ENCODE measurements around the gene ADGRV1.
"Not testable (repeated sequence)": the region's sequence is repeated elsewhere in the genome, so short reads cannot be mapped to it uniquely, and the experiment has no call there.

The ADGRV1 gene

DNA sequence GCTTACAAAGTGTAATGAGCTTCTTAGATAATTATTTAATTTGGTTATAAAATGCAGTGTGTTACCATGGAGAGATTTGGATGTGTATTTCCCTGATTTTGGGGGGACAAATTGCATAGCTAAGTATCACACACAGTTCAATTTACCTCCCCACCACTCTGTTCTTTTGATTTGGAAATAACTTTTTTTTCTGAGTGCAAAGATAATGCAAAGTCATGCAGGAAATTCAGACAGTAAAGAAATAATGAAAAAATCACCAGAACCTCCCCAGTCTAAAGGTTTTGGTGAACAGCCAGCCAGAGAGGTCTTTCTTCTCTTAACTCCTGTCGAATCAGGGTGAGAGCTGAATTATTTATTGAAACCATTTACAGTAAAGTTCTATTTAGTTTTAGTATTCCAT lies 3.2 kb downstream of the ADGRV1 start:
- Mint-ChIP-seq H3K4me3 (no peak overlapping the region), H3K27ac (no peak overlapping the region), H3K27me3 (peaks cover 43% of the 10 kb centered on the region), H3K36me3 (ENCODE audit: low read depth) (no peaks in the 10 kb centered on the region), H3K9me3 (no peaks in the 10 kb centered on the region), H3K4me1 (ENCODE audit: low read depth) (peaks cover 13% of the 10 kb centered on the region)
- intact Hi-C loops (cut with micrococcal nuclease): no loop called here

DNA sequence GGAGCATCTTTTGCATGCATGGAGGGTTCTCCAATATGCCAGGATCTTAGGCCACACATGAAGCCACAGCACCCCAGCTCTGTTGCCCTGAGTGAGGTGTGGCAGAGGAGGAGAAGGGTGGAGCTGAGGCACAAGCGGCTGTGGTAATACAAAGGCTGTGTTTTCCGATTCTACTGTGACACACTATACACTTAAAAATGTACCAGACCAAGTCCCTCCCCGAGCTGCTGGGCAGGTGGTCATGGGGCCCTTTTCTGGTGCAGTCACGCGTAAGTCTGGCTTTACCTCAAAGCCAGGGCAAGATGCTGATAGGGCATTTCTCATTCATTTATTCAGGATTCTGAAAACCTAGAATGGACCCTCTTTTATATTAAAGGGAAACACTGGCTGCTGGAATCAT lies 3.7 kb downstream of the ADGRV1 start:
- H3K27me3 Mint-ChIP-seq: peaks cover 39% of the 10 kb centered on the region
- intact Hi-C loops (cut with micrococcal nuclease): no loop called here
- H3K9me3 Mint-ChIP-seq: no peaks in the 10 kb centered on the region
- H3K36me3 Mint-ChIP-seq (ENCODE audit: low read depth): no peaks in the 10 kb centered on the region
- H3K4me3 Mint-ChIP-seq: no peak overlapping the region
- no peak overlapping the region for H3K27ac Mint-ChIP-seq
- H3K4me1 Mint-ChIP-seq (ENCODE audit: low read depth): peaks cover 13% of the 10 kb centered on the region

DNA sequence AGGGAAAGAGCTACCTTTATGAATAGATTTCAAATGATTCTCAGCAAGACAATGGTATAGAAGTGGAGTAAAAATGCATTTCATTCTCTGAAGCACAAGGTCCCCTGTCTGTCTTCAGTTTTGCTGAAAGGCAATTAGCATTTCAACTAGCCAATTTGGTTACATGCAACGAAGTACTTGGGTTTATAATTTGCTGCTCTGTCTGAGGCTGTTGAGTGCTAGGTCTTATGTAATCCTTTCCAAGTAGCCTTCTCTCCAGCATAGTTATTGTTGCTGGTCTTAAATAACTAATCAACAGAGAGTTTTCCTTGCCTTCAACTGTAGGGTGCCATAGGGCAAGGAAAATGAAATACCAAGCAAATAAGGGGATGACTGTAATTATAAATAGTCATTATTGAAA lies 4.5 kb downstream of the ADGRV1 start:
- no peak overlapping the region for H3K4me3 Mint-ChIP-seq
- H3K9me3 Mint-ChIP-seq: no peaks in the 10 kb centered on the region
- intact Hi-C loops (cut with micrococcal nuclease): no loop called here
- H3K27ac Mint-ChIP-seq: no peak overlapping the region
- H3K27me3 Mint-ChIP-seq: peaks cover 32% of the 10 kb centered on the region
- peaks cover 11% of the 10 kb centered on the region for H3K4me1 Mint-ChIP-seq (ENCODE audit: low read depth)
- H3K36me3 Mint-ChIP-seq (ENCODE audit: low read depth): no peaks in the 10 kb centered on the region

DNA sequence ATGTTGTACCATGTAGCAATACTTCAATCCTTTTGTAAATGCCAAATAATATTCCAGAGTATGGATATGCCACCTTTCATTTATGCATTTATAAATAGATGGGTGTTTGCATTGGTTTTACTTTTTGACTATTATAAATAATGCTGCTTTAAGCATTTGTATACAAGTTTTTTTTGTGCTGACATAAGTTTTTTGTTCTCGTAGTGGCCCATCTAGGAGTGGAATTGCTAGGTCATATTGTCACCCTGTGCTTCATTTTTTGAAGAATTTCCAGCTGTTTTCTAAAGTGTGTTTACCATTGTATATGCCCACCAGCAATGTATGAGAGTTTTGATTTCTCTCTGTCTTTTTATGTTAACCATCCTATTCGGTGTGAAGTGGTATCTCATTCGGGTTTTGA lies 6.9 kb downstream of the ADGRV1 start:
- H3K9me3 Mint-ChIP-seq: peaks cover 7% of the 10 kb centered on the region
- no peaks in the 10 kb centered on the region for H3K36me3 Mint-ChIP-seq (ENCODE audit: low read depth)
- no peak overlapping the region for H3K27ac Mint-ChIP-seq
- H3K27me3 Mint-ChIP-seq: peaks cover 15% of the 10 kb centered on the region
- H3K4me3 Mint-ChIP-seq: no peak overlapping the region
- intact Hi-C loops (cut with micrococcal nuclease): no loop called here
- no peaks in the 10 kb centered on the region for H3K4me1 Mint-ChIP-seq (ENCODE audit: low read depth)

DNA sequence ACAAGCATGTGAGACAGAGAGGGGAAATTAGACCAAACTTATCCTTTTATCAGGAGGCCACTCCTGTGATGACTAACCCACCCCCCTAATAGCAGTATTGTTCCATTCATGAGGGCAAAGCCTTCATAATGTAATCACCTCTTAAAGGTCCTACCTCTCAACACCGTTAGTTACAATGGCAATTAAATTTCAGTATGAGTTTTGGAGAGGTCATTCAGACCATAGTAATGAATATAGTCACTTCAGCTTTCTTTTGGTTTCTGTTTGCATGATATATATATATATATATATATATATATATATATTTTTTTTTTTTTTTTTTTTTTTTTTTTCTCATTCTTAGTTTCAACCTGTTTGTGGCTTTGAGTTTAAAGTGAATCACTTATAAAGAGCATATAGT lies 10.5 kb downstream of the ADGRV1 start:
- Mint-ChIP-seq H3K27ac (no peak overlapping the region), H3K9me3 (peaks cover 8% of the 10 kb centered on the region)

DNA sequence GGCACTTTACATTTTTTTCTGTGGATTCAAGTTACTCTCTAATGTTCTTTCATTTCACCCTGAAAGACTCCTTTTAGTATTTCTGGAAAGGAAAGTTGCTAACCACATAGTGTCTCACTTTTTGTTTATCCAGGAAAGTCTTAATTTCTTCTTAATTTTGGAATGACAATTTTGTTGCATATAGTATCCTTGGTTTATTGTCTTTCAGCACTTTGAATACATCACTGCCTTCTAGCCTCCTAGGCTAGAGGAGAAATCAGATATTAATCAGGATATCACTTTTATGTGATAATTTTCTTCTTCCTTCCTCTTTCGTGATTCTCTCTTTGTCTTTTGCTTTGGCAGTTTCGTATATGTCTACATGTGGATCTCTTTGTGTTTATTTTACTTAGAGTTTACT lies 11.4 kb downstream of the ADGRV1 start:
- H3K27ac Mint-ChIP-seq: no peak overlapping the region

More for the DNA sequence above, 10.5 kb downstream of the ADGRV1 start:
- Mint-ChIP-seq H3K4me3 (no peak overlapping the region), H3K36me3 (ENCODE audit: low read depth) (no peaks in the 10 kb centered on the region), H3K4me1 (ENCODE audit: low read depth) (no peaks in the 10 kb centered on the region), H3K27me3 (peaks cover 6% of the 10 kb centered on the region)
- intact Hi-C loops (cut with micrococcal nuclease): no loop called here

DNA sequence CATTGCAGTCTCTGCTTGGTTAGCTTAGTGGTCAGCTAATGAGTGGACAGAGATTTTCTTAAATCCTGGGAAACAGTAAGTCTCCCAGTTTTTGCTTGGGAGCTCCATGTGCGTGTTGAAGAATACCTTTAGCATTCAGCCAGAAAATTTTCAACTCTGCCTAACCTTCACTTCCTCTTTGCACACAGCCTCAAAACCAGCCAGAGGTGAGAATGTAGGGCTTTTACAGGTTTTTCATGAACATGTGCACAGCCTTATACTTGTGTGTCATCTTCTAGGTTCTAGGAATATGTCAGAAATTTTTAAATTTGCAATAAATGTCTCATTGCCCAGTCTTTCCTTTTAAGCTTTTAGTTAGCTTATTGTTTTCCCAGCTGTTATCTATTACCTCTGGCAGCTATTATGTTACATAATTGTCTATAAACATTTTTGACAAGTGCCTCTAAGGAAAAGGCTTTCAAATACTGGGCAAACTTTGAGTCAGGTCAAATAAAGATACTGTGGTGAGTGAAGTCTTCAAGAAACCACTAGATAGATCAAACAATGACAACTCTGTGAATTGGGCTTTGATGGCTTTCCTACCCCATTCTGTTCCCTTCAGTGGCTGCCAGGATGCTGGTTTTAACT lies 12.7 kb downstream of the ADGRV1 start:
- Mint-ChIP-seq H3K36me3 (ENCODE audit: low read depth) (no peaks in the 10 kb centered on the region), H3K9me3 (peaks cover 8% of the 10 kb centered on the region), H3K4me3 (no peak overlapping the region), H3K27ac (no peak overlapping the region), H3K27me3 (peaks cover 2% of the 10 kb centered on the region), H3K4me1 (ENCODE audit: low read depth) (no peaks in the 10 kb centered on the region)
- intact Hi-C loops (cut with micrococcal nuclease): no loop called here

More for the DNA sequence above, 11.4 kb downstream of the ADGRV1 start:
- Mint-ChIP-seq H3K36me3 (ENCODE audit: low read depth) (no peaks in the 10 kb centered on the region), H3K27me3 (peaks cover 2% of the 10 kb centered on the region), H3K4me3 (no peak overlapping the region), H3K9me3 (peaks cover 8% of the 10 kb centered on the region), H3K4me1 (ENCODE audit: low read depth) (no peaks in the 10 kb centered on the region)
- intact Hi-C loops (cut with micrococcal nuclease): no loop called here

DNA sequence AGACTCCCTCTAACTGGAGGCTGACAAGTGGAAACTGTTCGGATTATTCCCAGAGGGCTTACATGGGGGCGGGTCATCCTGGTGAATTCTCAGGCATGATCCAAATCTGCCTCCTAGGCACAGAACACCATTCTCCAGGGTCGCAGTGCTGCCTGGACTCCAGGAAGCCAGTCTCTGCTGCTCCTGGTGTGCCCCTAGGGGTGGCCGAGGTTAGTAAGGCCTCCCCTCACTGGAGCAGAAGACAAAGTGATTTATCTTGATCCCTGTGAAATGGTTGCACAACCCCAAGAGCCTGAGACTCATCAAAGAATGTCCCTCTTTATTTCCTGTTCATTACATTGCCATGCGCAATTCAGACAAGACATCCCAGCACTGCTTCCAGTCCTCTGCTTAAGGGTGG lies 17.1 kb downstream of the ADGRV1 start:
- H3K36me3 Mint-ChIP-seq (ENCODE audit: low read depth): no peaks in the 10 kb centered on the region
- peaks cover 28% of the 10 kb centered on the region for H3K9me3 Mint-ChIP-seq
- H3K27me3 Mint-ChIP-seq: no peaks in the 10 kb centered on the region
- no peak overlapping the region for H3K4me3 Mint-ChIP-seq
- no peaks in the 10 kb centered on the region for H3K4me1 Mint-ChIP-seq (ENCODE audit: low read depth)
- H3K27ac Mint-ChIP-seq: no peak overlapping the region
- intact Hi-C loops (cut with micrococcal nuclease): no loop called here

DNA sequence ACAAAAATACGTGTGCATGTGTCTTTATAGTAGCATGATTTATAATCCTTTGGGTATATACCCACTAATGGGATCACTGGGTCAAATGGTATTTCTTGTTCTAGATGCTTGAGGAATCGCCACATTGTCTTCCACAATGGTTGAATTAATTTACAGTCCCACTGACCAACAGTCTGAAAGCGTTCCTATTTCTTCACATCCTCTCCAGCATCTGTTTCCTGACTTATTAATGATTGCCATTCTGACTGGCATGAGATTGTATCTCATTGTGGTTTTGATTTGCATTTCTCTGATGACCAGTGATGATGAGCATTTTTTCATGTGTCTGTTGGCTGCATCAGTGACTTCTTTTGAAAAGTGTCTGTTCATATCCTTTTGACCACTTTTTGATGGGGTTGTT lies 18.0 kb downstream of the ADGRV1 start:
- intact Hi-C loops (cut with micrococcal nuclease); H3K27me3 Mint-ChIP-seq; H3K4me1 Mint-ChIP-seq (ENCODE audit: low read depth); H3K36me3 Mint-ChIP-seq (ENCODE audit: low read depth); H3K4me3 Mint-ChIP-seq; H3K27ac Mint-ChIP-seq: not testable (repeated sequence)
- peaks cover 34% of the 10 kb centered on the region for H3K9me3 Mint-ChIP-seq

DNA sequence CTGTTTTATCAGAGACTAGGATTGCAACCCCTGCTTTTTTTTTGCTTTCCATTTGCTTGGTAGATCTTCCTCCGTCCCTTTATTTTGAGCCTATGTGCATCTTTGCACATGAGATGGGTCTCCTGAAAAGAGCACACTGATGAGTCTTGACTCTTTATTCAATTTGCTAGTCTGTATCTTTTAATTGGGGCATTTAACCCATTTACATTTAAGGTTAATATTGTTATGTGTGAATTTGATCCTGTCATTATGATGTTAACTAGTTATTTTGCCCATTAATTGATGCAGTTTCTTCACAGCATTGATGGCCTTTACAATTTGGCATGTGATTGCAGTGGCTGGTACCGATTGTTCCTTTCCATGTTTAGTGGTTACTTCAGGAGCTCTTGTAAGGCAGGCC lies 21.3 kb downstream of the ADGRV1 start:
- intact Hi-C loops (cut with micrococcal nuclease); H3K36me3 Mint-ChIP-seq (ENCODE audit: low read depth); H3K27ac Mint-ChIP-seq; H3K4me3 Mint-ChIP-seq; H3K27me3 Mint-ChIP-seq; H3K4me1 Mint-ChIP-seq (ENCODE audit: low read depth): not testable (repeated sequence)
- peaks cover 34% of the 10 kb centered on the region for H3K9me3 Mint-ChIP-seq

DNA sequence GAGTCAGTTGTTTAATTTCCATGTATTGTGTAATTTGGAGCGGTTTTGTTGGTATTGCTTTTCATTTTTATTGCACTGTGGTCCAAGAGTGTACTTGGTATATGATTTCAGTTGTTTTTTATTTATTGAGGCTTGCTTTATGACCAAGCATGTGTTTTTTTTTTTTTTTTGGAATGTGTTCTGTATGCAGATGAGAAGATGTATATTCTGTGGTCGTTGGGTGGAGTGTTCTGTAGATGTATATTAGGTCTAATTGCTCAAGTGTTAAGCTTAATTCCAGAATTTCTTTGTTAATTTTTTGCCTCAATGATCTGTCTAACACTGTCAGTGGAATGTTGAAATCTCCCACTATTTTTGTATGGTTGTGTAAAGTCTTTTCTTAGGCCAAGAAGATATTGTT lies 23.4 kb downstream of the ADGRV1 start:
- Mint-ChIP-seq H3K9me3 (peaks cover 34% of the 10 kb centered on the region), H3K27me3 (no peaks in the 10 kb centered on the region), H3K36me3 (ENCODE audit: low read depth) (no peaks in the 10 kb centered on the region), H3K4me3 (no peak overlapping the region), H3K4me1 (ENCODE audit: low read depth) (peaks cover 4% of the 10 kb centered on the region), H3K27ac (no peak overlapping the region)
- intact Hi-C loops (cut with micrococcal nuclease): no loop called here

DNA sequence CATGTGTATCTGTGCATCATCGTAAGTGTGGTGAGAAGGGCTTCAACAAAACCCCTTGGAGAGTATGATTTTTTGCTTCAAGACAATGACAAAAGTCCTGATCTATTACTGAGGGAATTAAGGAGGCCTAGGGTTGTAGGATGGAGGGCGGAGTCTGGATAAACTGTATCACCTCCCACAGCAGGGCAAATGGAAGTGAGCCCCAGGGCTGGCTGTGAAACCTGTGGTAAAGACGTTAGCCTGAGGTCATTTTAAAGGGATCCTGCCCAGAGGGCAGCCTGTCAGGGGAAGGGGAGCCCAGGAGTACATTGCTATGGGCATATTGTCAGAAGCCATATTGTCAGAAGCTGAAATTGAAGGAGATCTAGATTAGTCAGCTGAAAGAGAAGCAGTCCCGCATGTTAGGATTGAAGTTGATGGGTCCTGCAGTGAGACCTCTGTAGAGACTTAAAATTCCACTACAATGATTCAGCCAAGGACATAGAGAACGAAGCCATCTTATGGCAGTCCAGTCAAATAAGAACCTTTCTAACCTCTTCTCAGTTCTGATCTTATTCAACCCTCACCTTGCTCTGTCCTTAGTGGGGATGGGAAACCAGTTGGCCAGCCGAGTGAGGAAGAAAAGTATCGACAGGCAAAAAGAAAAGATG lies 26.9 kb downstream of the ADGRV1 start:
- no peak overlapping the region for H3K27ac Mint-ChIP-seq
- H3K4me1 Mint-ChIP-seq (ENCODE audit: low read depth): peaks cover 4% of the 10 kb centered on the region
- H3K36me3 Mint-ChIP-seq (ENCODE audit: low read depth): no peaks in the 10 kb centered on the region
- H3K4me3 Mint-ChIP-seq: no peak overlapping the region
- peaks cover 8% of the 10 kb centered on the region for H3K9me3 Mint-ChIP-seq
- H3K27me3 Mint-ChIP-seq: no peaks in the 10 kb centered on the region
- intact Hi-C loops (cut with micrococcal nuclease): no loop called here

DNA sequence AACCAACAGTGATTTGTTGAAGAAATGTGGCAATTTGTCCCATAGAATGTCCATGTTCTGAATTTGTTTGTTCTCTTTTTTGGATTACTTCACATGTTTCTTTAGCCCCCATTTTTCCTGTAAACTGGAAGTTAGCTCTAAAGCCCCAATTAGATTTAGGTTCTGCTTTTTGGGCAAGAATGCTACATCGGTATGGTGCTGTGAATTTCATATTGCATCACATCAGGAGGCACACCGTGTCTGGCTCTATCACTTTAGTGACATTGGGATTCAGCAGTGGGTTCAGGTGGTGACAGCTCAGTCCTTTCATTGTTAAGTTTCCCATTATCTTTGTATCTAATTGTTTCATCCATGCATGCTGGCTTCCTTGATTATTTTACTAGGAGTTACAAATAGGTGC lies 27.9 kb downstream of the ADGRV1 start:
- H3K4me3 Mint-ChIP-seq: no peak overlapping the region
- no peaks in the 10 kb centered on the region for H3K36me3 Mint-ChIP-seq (ENCODE audit: low read depth)
- peaks cover 4% of the 10 kb centered on the region for H3K4me1 Mint-ChIP-seq (ENCODE audit: low read depth)
- H3K9me3 Mint-ChIP-seq: no peaks in the 10 kb centered on the region
- intact Hi-C loops (cut with micrococcal nuclease): no loop called here
- H3K27ac Mint-ChIP-seq: no peak overlapping the region
- no peaks in the 10 kb centered on the region for H3K27me3 Mint-ChIP-seq

DNA sequence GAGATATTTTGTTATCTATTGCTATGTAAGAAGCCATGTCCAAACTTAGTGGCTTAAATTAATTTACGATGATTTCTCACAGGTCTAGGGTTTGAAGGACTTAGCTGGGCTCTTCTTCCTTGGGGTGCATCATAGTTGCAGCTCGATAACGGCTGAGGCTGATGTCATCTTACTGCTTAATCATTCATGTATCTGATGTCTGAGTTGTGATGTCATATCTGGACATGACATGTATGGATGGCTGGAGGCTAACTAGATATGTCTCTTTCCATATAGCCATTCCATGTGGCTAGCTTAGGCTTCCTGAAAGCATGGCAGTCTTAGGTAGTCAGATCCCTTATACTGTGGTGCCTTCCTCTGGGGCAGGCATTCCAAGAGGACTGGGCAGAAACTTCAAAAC lies 31.6 kb downstream of the ADGRV1 start:
- intact Hi-C loops (cut with micrococcal nuclease): no loop called here
- H3K4me3 Mint-ChIP-seq: no peak overlapping the region

DNA sequence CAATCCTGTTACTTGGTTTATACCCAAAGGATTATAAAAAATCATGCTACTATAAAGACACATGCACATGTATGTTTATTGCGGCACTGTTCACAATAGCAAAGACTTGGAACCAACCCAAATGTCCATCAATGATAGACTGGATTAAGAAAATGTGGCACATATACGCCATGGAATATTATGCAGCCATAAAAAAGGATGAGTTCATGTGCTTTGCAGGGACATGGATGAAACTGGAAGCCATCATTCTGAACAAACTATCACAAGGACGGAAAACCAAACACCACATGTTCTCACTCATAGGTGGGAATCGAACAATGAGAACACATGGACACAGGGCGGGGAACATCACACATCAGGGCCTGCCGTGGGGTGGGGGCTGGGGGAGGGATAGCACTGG lies 34.5 kb downstream of the ADGRV1 start:
- H3K36me3 Mint-ChIP-seq (ENCODE audit: low read depth); H3K4me3 Mint-ChIP-seq; H3K27ac Mint-ChIP-seq; intact Hi-C loops (cut with micrococcal nuclease); H3K4me1 Mint-ChIP-seq (ENCODE audit: low read depth); H3K9me3 Mint-ChIP-seq; H3K27me3 Mint-ChIP-seq: not testable (repeated sequence)

More for the DNA sequence above, 31.6 kb downstream of the ADGRV1 start:
- H3K27ac Mint-ChIP-seq: no peak overlapping the region
- H3K9me3 Mint-ChIP-seq: no peaks in the 10 kb centered on the region
- H3K4me1 Mint-ChIP-seq (ENCODE audit: low read depth): peaks cover 4% of the 10 kb centered on the region
- no peaks in the 10 kb centered on the region for H3K36me3 Mint-ChIP-seq (ENCODE audit: low read depth)
- no peaks in the 10 kb centered on the region for H3K27me3 Mint-ChIP-seq

All from dendritic cell treated with granulocyte-macrophage colony-stimulating factor and Interleukin-4, amounts not matched to agents 40 ng/mL and 50 ng/mL, for 4 days (primary cell).